Stimulated activated CD8-positive, alpha-beta memory T cell treated with anti-CD3 and anti-CD28 coated beads, Interleukin-7, amount 100 ng/mL, for 24 hours (primary cell): ENCODE data around the gene FERMT2.

Source experiments
- DNase-seq: peaks from one replicate; pipeline ENCODE4 v3.0.0-alpha.2; 2020; ENCODE audit warnings: low read depth

FERMT2 gene

GRCh38 chr14:52950898-52951680 is at the start of gene FERMT2:
FERMT2 (minus strand) TSS chr14:52951050; CDS start chr14:52950568, 482 bp downstream.
- no peak for DNase-seq

- no peak for DNase-seq
These were observed 47.6 kb upstream of the FERMT2 start for GRCh38 chr14:52998376-52999015.

- no peak for DNase-seq
These were observed 45.6 kb upstream of the FERMT2 start for GRCh38 chr14:52996493-52996892.

DNA sequence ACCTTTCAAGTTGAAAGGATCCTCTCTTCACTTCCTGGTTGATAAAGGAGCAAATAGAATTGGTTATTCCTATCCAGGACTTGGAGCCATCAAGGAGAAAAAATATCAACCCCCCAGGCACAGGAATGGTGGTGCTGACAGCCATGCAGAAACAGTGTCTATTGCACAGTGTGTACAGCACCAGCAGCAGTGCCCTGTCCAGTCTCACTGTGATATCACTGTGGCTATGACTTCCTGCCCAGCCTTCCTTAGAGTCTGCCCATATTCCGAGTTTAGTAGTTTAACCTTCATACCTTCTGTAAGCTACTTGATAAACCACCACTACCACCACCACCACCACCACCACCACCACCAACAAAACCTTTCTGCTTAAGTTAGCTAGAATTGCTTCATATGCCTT is 45.1 kb upstream of the FERMT2 start:
- no peak for DNase-seq

DNA sequence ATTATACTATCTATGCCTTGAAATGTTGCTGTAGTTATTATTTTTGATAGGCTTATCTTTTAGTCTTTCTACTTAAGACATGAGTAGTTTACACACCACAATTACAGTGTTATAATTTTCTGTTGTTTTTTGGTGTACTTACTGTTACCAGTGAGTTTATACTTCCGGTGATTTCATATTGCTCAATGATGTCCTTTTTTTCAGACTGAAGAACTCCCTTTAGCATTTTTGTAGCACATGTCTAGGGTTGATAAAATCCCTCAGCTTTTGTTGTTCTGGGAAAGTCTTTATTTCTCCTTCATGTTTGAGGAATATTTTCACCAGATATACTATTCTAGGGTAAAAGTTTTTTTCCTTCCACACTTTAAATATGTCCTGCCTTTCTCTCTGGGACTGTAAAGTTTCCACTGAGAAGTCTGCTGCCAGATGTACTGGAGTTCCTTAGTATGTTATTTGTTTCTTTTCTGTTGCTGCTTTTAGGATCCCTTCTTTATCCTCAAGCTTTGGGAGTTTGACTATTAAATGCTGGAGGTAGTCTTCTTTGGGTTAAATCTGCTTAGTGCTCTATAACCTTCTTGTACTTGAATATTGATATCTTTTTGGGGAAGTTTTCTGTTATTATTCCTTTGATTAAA is 41.5 kb upstream of the FERMT2 start:
- no peak for DNase-seq

GRCh38 chr14:52988139-52988538 is 37.3 kb upstream of the FERMT2 start:
- no peak for DNase-seq

DNA sequence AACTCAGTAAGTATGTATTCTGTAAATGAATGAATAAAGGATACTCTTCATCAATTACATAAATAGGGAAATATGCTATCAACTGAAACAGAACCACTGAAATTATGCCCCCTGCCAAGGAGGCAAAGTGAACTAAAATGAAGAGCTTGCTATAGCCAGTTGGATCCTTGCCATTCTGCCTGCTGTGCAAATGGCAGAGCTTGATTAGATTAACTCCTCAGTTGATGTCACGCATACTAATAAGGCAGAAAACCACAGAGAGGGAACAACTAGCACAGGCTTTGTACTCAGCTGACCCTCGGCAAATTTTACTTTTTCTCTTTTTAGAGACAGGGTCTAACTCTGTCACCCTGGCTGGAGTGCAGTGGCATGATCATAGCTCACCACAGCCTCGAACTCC is 36.7 kb upstream of the FERMT2 start:
- DNase-seq: no peak

GRCh38 chr14:52987042-52987441 is 36.2 kb upstream of the FERMT2 start:
- DNase-seq: no peak

DNA sequence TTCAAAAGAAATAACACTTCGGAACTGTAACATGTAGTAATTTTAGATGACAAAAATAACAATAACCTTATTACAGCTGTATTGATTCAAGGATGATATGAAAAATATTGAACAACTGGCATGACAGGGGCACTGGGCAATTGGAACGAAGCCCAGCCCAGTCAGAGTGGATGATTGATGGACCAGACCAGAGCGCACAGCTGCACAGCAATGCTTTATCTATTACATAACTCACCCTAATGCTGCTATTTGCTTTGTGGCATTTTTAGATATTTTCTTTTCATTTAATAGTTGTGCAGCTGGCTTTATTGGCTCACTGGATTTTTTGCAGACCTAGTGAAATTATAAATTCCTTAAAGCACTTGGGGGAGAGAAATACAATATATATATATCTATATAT is 26.9 kb upstream of the FERMT2 start:
- DNase-seq: no peak

DNA sequence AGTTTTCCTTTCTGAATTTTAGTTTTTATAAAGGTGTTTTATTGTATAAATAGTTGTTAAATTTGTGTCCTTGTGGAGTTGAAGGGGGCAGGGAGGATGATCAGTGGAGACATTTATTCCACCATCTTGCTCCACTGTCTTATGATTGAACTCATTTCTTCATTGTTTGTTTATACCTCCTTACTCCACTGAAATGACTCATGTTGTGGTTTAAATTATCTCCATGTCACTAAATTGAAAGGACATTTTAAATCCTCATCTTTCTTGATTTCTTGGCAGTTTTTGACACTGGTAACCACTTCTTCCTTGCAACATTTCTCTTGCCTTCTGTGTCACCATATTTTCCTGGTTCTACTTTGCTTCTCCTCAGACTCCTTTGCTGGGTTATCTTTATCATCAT is 23.6 kb upstream of the FERMT2 start:
- DNase-seq: no peak

DNA sequence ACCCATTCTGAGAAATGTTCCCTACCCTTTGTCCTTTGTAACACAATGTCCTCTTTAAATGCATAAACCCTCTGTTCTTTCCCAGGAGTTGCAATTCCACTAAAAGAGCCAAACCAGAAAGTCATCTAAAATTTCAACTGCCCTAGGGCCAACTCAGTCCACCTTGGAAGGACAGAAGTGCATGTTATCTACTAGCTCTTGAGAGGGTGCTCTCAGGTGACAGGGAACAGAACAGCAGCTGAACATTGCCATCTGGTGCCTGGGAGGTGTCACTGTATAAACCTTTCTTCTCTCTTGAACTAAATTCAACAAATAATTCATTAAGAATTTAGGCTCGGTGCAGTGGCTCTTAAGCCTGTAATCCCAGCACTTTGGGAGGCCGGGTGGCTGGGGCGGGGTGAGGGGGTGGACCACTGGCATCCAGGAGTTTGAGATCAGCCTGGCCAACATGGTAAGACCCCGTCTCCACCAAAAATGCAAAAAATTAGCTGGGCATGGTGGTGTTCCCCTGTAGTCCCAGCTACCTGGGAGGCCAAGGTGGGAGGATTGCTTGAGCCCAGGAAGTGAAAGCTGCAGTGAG is 10.3 kb upstream of the FERMT2 start:
- no peak for DNase-seq

- no peak for DNase-seq
These were observed 9.8 kb upstream of the FERMT2 start for GRCh38 chr14:52960627-52961026.

DNA sequence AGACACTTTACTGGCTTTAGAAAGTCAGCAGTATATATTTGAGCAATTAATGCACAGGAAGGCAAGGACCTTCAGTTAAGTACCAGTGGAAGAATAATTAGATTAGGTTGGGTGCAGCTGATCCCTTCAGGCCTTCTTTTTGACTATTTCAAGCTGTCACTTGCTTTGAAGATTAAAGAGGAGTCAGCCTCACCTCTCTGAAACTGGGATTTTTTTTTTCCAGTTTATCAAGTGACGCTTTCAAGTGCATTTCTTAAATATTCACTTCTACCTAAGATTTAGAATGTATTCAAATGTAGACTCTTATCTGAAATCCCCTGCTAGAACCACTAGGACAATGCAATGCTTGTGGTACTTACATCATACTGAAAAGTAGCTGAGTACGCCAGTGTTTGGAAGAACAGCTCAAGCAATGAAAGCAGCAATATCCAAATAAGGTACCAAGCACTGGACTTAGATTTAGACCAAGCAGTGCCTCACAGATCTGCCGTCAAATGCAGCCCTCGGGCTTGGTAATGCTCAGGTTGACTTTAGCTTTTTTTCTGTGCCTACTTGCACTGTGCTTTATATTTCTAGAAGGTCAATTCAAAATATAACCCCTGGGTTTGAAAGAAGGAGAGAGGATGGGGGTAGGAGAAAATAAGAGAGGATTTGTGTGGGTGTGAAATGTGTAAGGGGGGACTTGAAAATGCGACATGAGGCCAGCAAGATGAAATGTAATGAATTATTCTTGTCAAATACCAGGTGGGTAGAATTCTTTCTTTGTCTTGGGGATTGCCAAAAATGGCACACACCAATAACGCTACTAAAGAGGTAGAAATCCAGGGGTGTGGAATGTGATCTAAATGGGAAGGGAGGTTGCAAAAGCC is 3.7 kb upstream of the FERMT2 start:
- no peak for DNase-seq

DNA sequence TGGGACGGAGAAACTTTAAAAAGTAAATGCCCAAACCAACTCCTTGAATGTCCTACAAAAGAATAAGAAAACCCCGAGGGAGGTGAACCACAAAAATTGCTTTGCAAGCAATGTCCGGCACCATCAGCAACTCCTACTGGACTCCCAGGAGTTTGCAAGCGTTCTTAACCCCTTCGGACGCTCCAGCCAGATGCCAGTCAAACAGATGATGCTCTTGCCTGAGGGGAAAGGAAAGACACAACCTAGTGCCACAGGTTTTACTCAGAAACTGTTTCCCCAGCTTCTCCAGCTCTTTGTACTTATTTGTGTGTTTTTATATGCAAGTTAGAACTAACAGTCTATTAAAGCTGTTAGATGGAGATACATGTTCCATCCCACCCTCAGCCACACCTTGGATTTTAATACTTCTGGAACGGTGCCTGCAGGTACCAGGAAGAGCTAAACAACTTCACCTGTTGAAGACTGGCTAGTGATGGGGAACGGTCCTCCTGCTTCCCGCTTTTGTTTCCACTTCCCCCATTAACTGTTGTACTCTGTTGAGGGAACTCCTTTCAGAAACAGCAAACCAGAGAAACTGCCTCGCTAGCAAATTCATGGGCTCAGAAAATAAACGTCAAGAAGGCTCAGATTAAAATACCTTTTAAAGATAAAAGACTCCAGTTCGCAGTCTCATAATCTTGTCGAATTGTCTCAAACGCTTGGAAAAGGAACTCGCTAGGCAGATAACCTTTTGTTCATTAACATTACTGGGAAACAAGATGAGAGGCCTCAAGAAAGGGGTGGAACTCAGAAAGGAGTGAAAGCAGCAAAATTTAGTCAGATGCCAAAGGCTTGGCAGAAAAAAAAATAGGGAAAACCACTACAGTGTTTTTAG is 1.1 kb upstream of the FERMT2 start:
- DNase-seq: no peak

- no peak for DNase-seq
These were observed 396 bp downstream of the FERMT2 start for GRCh38 chr14:52950410-52950897.

DNA sequence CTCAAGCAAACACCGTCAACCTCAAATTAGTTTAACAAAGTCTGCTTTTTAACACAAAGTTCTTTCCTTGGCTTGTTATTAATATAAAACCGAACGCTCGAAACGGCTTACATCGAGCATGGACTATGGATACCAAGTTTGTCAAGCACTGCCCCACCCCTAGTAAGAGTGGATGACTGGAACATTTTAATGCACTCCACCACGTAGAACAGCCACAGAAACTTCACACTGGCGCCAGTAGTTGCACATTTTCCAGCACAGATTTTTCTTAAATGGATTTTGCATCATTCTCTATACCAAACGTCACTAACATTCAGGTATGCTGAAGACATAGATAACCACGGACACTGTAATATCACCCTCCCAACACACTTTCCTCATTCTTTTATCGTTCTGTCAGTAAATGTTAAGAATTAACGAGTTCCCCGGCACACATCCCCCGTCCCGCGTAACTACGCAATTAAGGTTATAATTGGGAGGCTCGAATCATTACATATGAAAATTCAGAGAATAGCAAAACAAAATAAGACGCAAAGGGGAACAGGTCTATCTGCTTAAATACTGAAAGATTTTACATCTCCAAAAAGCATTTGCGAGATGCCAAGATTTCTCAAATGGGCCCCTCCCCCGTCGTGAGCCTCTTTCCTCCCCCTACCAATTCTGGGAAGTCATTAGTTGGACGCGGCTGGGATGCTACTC is 990 bp downstream of the FERMT2 start:
- DNase-seq: no peak

GRCh38 chr14:52949249-52949648 is 1.6 kb downstream of the FERMT2 start:
- DNase-seq: no peak

DNA sequence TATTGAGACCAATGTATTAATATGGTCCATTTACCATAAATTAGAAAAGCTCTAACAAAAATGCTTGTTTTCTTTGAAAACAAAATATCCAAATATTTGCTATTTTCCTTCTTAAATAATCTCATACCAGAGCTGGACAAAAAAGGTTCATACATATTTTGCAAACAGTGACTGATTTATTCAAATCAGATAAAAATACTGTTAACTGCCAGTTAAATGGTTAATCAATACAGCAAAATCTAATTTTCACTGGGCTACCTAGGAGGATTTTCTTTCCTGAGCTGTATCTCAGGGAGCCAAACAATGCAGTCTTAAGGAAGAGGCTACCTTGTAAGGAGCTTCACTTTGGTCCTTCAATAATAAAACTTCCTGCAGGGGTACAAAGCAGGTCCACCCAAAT is 2.0 kb downstream of the FERMT2 start:
- DNase-seq: no peak

DNA sequence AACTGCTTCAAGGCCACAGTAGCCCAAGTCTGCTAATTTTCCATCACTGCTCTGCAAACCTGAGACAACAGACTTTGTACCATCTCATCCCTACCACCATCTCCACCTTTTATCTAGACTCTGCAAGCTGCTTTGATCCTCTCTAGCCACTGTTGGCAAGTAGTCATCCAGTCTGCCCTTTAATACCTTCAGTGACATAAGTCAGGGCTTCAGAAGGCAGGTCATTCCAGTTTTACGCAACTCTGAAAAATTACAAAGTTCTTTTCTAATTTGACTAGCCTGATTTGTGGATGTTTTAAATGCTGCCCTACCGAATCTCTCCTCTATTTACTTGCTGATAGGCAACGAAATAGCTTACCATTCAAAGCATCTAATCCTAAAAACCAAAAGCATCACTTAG is 2.8 kb downstream of the FERMT2 start:
- no peak for DNase-seq

DNA sequence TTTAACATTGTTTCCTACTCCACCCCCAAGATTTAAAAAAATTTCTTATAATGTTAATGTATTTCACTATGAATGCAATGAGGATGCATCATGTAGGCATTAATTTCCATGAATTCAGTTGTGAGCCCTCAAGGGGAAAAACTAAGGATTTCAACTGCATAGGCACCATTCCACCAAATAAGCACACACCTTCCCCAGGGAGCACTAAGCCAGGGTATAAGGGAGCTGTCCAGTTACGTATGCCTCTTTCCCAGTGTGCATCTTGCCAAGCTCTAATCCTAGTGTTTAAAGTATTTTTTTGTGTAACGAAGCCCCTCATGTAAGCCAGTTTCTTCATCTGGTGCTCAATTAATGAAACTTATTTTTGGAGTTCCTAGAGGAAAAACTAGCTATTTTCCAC is 6.6 kb downstream of the FERMT2 start:
- no peak for DNase-seq
